Activated CD8-positive, alpha-beta T cell treated with anti-CD3 and anti-CD28 coated beads for 36 hours (primary cell): ENCODE data around the gene MTHFD2. TPM values are rescaled to one million over a fixed set of nuclear protein-coding genes. Genes with fewer than 3 reads are reported as not detected.

Experiments used
- ATAC-seq: fragments of 200-7000 bp; cut with Tn5 transposase; one replicate; pipeline ENCODE4 v1.10.0; 2021; ENCODE audit warnings: mild to moderate bottlenecking, moderate library complexity
- CTCF ChIA-PET: fragments of 350-600 bp; sonication (Branson Sonifier 250); formaldehyde crosslinking; loops from one replicate; lab custom pipeline; 2021; ENCODE audit warnings: antibody characterized with exemption; lab: Charles Lee
- POLR2A ChIA-PET: fragments of 350-600 bp; sonication (Branson Sonifier 250); formaldehyde crosslinking; loops from one replicate; lab custom pipeline; 2021; ENCODE audit warnings: antibody characterized with exemption; lab: Charles Lee
- DNase-seq: peaks from one replicate; pipeline ENCODE4 v3.0.0-alpha.2; 2020
- H3K27ac Mint-ChIP-seq: one replicate; pipeline ENCODE4 v1.8.0; 2021; ENCODE audit warnings: mild to moderate bottlenecking, mixed read lengths
- H3K27me3 Mint-ChIP-seq: one replicate; pipeline ENCODE4 v1.8.0; 2021; ENCODE audit warnings: mixed read lengths
- H3K36me3 Mint-ChIP-seq: one replicate; pipeline ENCODE4 v1.8.0; 2021; ENCODE audit warnings: low read depth, mixed read lengths
- H3K4me1 Mint-ChIP-seq: one replicate; pipeline ENCODE4 v1.8.0; 2021; ENCODE audit warnings: low read depth, mixed read lengths
- H3K4me3 Mint-ChIP-seq: one replicate; pipeline ENCODE4 v1.8.0; 2021; ENCODE audit warnings: mild to moderate bottlenecking, moderate library complexity, mixed read lengths
- H3K9me3 Mint-ChIP-seq: one replicate; pipeline ENCODE4 v1.8.0; 2021; ENCODE audit warnings: mixed read lengths
- intact Hi-C: fragments of 100-400 bp; cut with micrococcal nuclease; formaldehyde crosslinking; loops from one replicate; pipeline ENCODE4 v1.10.0; 2022
- total RNA-seq, 2 experiments: library from RNA; stranded (reverse); gene quantifications; one replicate each; pipeline ENCODE4 v1.2.3, GENCODE V29; 2021
- TF ChIP-seq, protein P1 (sequence below): fragments of 200-600 bp; IDR thresholded peaks from one replicate; pipeline ENCODE4 v1.8.0; 2022; ENCODE audit warnings: antibody characterized with exemption, mild to moderate bottlenecking

Gene MTHFD2
- total RNA-seq, 2 experiments from 2014 or later, result 348 to 361 TPM

DNA sequence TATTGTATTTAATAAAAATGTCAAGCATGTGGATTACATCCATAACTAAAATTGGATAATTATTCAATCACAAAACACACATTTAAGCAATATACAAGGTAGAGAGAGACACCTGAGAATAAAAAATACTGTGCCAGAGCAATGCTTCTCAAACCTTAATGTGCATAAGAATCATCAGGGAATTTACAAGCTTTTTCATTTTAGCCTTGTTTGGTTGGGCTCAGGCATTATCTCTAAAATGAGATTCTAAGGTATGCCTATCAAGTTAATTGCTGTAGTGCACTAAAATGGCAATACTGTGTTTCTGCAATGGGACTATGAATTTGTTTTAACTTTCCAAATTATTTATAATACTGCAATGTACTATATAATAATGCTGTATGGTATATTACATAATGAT is 20.7 kb upstream of the MTHFD2 start:
- H3K9me3 Mint-ChIP-seq, result no peaks in the 10 kb centered on the region
- intact Hi-C loops, result no loop called here
- H3K36me3 Mint-ChIP-seq, result peaks cover 27% of the 10 kb centered on the region
- ATAC-seq (no peak), DNase-seq (no peak)
- peaks cover 44% of the 10 kb centered on the region for H3K4me1 Mint-ChIP-seq
- peak overlapping the region; percentile 90 for H3K4me3 Mint-ChIP-seq
- CTCF ChIA-PET, result interaction anchor here (0.6 to 6.0 kb wide), 16 partner anchors 10 to 354 kb away, joined by 3 to 67 read pairs (median 8); partner anchors contain the start of genes BOLA3 and MTHFD2
- POLR2A ChIA-PET, result interaction anchor here (0.7 to 9.0 kb wide), 22 partner anchors 10 to 429 kb away, joined by 3 to 160 read pairs (median 4); partner anchors contain the start of genes BOLA3 and MTHFD2
- TF ChIP-seq, protein P1, sequence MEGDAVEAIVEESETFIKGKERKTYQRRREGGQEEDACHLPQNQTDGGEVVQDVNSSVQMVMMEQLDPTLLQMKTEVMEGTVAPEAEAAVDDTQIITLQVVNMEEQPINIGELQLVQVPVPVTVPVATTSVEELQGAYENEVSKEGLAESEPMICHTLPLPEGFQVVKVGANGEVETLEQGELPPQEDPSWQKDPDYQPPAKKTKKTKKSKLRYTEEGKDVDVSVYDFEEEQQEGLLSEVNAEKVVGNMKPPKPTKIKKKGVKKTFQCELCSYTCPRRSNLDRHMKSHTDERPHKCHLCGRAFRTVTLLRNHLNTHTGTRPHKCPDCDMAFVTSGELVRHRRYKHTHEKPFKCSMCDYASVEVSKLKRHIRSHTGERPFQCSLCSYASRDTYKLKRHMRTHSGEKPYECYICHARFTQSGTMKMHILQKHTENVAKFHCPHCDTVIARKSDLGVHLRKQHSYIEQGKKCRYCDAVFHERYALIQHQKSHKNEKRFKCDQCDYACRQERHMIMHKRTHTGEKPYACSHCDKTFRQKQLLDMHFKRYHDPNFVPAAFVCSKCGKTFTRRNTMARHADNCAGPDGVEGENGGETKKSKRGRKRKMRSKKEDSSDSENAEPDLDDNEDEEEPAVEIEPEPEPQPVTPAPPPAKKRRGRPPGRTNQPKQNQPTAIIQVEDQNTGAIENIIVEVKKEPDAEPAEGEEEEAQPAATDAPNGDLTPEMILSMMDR, result no peak
- H3K27ac Mint-ChIP-seq, result peak overlapping the region; percentile 94
- H3K27me3 Mint-ChIP-seq, result no peaks in the 10 kb centered on the region

- ATAC-seq (peak; percentile 94), DNase-seq (peak; percentile 99)
- POLR2A ChIA-PET, result interaction anchor here (0.7 to 9.0 kb wide), 27 partner anchors 9 to 430 kb away, joined by 3 to 160 read pairs (median 5); partner anchors contain the start of genes BOLA3 and MTHFD2
- CTCF ChIA-PET, result interaction anchor here (0.6 to 6.0 kb wide), 30 partner anchors 10 to 355 kb away, joined by 3 to 67 read pairs (median 6); partner anchors contain the start of genes BOLA3 and MTHFD2
- H3K4me3 Mint-ChIP-seq, result peak within 1 kb of the TSS; percentile 90
- peaks cover 41% of the 10 kb centered on the region for H3K4me1 Mint-ChIP-seq
- intact Hi-C loops, result no loop called here
- no peaks in the 10 kb centered on the region for H3K9me3 Mint-ChIP-seq
- H3K27me3 Mint-ChIP-seq, result no peaks in the 10 kb centered on the region
- TF ChIP-seq, protein P1, result no peak
- peaks cover 24% of the 10 kb centered on the region for H3K36me3 Mint-ChIP-seq
- H3K27ac Mint-ChIP-seq, result peak within 1 kb of the TSS; percentile 94
Observed at GRCh38 chr2:74178211-74179062, 20.0 kb upstream of the MTHFD2 start, which contains the start of gene MOB1A. Gene MOB1A, minus strand, starts transcription at chr2:74178879. Its CDS starts 205 bp downstream, at chr2:74178674.

DNA sequence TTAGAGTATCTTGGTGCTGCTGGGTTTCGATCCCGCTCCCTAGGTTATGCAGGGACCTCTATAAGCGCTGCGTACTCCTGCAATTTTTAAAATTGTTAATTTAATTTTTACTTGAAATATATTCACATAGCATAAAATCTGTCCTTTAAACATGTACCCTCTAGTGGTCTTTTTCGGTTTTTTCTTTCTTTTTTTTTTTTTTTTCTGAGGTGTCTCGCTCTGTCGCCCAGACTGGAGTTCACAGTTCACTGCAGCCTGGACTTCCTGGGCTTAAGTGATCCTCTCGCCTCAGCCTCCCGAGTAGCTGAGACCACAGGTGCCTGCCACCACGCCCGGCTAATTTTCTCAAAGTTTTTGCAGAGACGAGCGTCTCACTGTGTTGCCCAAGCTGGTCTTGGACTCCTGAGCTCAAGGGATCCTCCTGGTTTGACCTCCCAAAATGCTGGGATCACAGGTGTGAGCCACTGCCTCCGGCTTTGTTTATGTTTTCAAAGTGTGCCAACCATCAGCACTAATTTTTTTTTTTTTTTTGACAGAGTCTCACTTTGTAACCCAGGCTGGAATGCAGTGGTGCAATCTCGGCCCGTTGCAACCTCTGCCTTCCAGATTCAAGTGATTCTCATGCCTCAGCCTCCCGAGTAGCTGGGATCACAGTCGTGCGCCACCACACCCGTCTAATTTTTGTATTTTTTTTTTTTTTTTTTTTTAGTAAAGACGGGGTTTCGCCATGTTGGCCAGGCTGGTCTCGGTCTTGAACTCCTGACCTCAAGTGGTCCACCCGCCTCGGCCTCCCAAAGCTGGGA is 19.2 kb upstream of the MTHFD2 start:
- no peaks in the 10 kb centered on the region for H3K27me3 Mint-ChIP-seq
- intact Hi-C loops, result no loop called here
- H3K4me1 Mint-ChIP-seq, result peaks cover 39% of the 10 kb centered on the region
- H3K36me3 Mint-ChIP-seq, result peaks cover 23% of the 10 kb centered on the region
- CTCF ChIA-PET, result interaction anchor here (0.7 to 6.0 kb wide), 21 partner anchors 9 to 356 kb away, joined by 3 to 67 read pairs (median 7); partner anchors contain the start of genes BOLA3 and MTHFD2
- no peaks in the 10 kb centered on the region for H3K9me3 Mint-ChIP-seq
- peak overlapping the region; percentile 90 for H3K4me3 Mint-ChIP-seq
- DNase-seq (no peak), ATAC-seq (peak; percentile 28)
- POLR2A ChIA-PET, result interaction anchor here (0.9 to 9.0 kb wide), 18 partner anchors 11 to 431 kb away, joined by 3 to 160 read pairs (median 6); partner anchors contain the start of genes BOLA3 and MTHFD2
- TF ChIP-seq, protein P1, result peak; percentile 72
- peak overlapping the region; percentile 94 for H3K27ac Mint-ChIP-seq

GRCh38 chr2:74181739-74182138 is 16.7 kb upstream of the MTHFD2 start:
- H3K27ac Mint-ChIP-seq, result peak overlapping the region; percentile 30
- TF ChIP-seq, protein P1, result no peak
- H3K4me3 Mint-ChIP-seq, result no peak overlapping the region
- no peaks in the 10 kb centered on the region for H3K9me3 Mint-ChIP-seq
- CTCF ChIA-PET, result interaction anchor here (0.7 to 6.0 kb wide), 4 partner anchors 11 to 153 kb away, joined by 3 to 67 read pairs (median 4); partner anchors contain the start of genes BOLA3 and MTHFD2
- intact Hi-C loops, result no loop called here
- ATAC-seq (no peak), DNase-seq (no peak)
- peaks cover 24% of the 10 kb centered on the region for H3K4me1 Mint-ChIP-seq
- POLR2A ChIA-PET, result interaction anchor here (1.0 to 9.0 kb wide), 3 partner anchors 17 to 28 kb away, joined by 3 to 160 read pairs (median 3); partner anchors contain the start of gene MTHFD2
- H3K36me3 Mint-ChIP-seq, result peaks cover 8% of the 10 kb centered on the region
- H3K27me3 Mint-ChIP-seq, result no peaks in the 10 kb centered on the region
